Natural killer cell (primary cell): ENCODE measurements around the gene MYO16. TPM values are rescaled to one million over a fixed set of nuclear protein-coding genes. Genes with fewer than 3 reads are reported as not detected.
"Not testable (repeated sequence)": the region's sequence is repeated elsewhere in the genome, so short reads cannot be mapped to it uniquely, and the experiment has no call there.

ENCODE experiments used
- ATAC-seq, 3 donors: fragments of 150-1000 bp in 2 of 3; fragments of 200-7000 bp in 1 of 3; cut with Tn5 transposase; 1 replicate in 1 of 3; 2 replicates in 2 of 3; pipeline ENCODE4 v1.10.0; 2021; ENCODE audit warnings: mild to moderate bottlenecking in 2 of 3, moderate library complexity in 2 of 3
- DNase-seq, 2 donors: peaks; one replicate each; pipeline versions ENCODE4 v3.0.0 to v3.0.0-alpha.2; 2013 to 2021; ENCODE audit warnings: mixed read lengths in 1 of 2
- H3K27ac ChIP-seq: one replicate; pipeline ENCODE4 v1.5.1; 2013; ENCODE audit warnings: mild to moderate bottlenecking, low read length
- H3K27me3 ChIP-seq: one replicate; pipeline ENCODE4 v1.6.1; 2013; ENCODE audit warnings: low read length; ENCODE audit not compliant: control insufficient read depth, insufficient read depth
- H3K36me3 ChIP-seq: one replicate; pipeline ENCODE4 v1.6.1; 2013; ENCODE audit warnings: low read length; ENCODE audit not compliant: control insufficient read depth, insufficient read depth
- H3K4me1 ChIP-seq: one replicate; pipeline ENCODE4 v1.6.1; 2013; ENCODE audit warnings: low read length; ENCODE audit not compliant: control insufficient read depth, insufficient read depth
- H3K4me3 ChIP-seq: one replicate; pipeline ENCODE4 v1.5.1; 2013; ENCODE audit warnings: low read length
- H3K9me3 ChIP-seq: one replicate; pipeline ENCODE4 v1.6.1; 2013; ENCODE audit warnings: low read length; ENCODE audit not compliant: control insufficient read depth, insufficient read depth
- H3K27ac Mint-ChIP-seq, 2 donors: one replicate each; pipeline ENCODE4 v1.8.0; 2022; ENCODE audit warnings: mild to moderate bottlenecking in 2 of 2, mixed read lengths in 2 of 2, moderate library complexity in 1 of 2
- H3K27me3 Mint-ChIP-seq, 2 donors: one replicate each; pipeline ENCODE4 v1.8.0; 2022; ENCODE audit warnings: low read depth in 2 of 2, mixed read lengths in 2 of 2
- H3K36me3 Mint-ChIP-seq: one replicate; pipeline ENCODE4 v1.8.0; 2022; ENCODE audit warnings: mixed read lengths
- H3K4me1 Mint-ChIP-seq, 2 donors: one replicate each; pipeline ENCODE4 v1.8.0; 2022; ENCODE audit warnings: mixed read lengths in 2 of 2
- H3K4me3 Mint-ChIP-seq: one replicate; pipeline ENCODE4 v1.8.0; 2022; ENCODE audit warnings: mild to moderate bottlenecking, moderate library complexity, mixed read lengths
- H3K9me3 Mint-ChIP-seq, 2 donors: one replicate each; pipeline ENCODE4 v1.8.0; 2022; ENCODE audit warnings: mixed read lengths in 2 of 2
- CTCF ChIP-seq: fragments of 200-600 bp; IDR thresholded peaks from one replicate; pipeline ENCODE4 v1.8.0; 2022; ENCODE audit warnings: antibody characterized with exemption
- WGBS: methylation state at CpG from one replicate; pipeline ENCODE4 v1.1.7; 2013; ENCODE audit warnings: missing lambda C conversion rate; ENCODE audit not compliant: insufficient coverage; 5-methylcytosine and 5-hydroxymethylcytosine counted together
- intact Hi-C: fragments of 100-400 bp; cut with micrococcal nuclease; formaldehyde crosslinking; loops from one replicate; pipeline ENCODE4 v1.14.2; 2022
- total RNA-seq, 4 donors: library from RNA; stranded (reverse); fragments of 120-200 nt in 1 of 4; gene quantifications; one replicate each; pipeline versions ENCODE4 v1.2.3 to v1.2.4, GENCODE V29; 2013 to 2022

Gene MYO16
- total RNA-seq, 3 donors from 2014 or later (not counting 1 experiment from before 2014, with no cell fraction given) = 0.28 TPM; not detected in 2

GRCh38 chr13:108781312-108781711 is 151.9 kb downstream of the MYO16 start:
- Histone ChIP-seq H3K27me3 (no peaks in the 10 kb centered on the region), H3K9me3 (no peaks in the 10 kb centered on the region), H3K4me3 (no peak overlapping the region), H3K27ac (no peak overlapping the region), H3K4me1 (no peaks in the 10 kb centered on the region), H3K36me3 (no peaks in the 10 kb centered on the region)
- WGBS = 67% methylated on average over 4 of the region's 4 CpGs
- H3K9me3 Mint-ChIP-seq = peaks cover 6 to 10% of the 10 kb centered on the region in 2 donors
- intact Hi-C loops = no loop called here
- no peak overlapping the region for H3K27ac Mint-ChIP-seq
- H3K4me1 Mint-ChIP-seq = no peaks in the 10 kb centered on the region
- H3K27me3 Mint-ChIP-seq = no peaks in the 10 kb centered on the region
- H3K36me3 Mint-ChIP-seq = peaks cover 6% of the 10 kb centered on the region
- TF ChIP-seq CTCF = no peak
- no peak for ATAC-seq
- no peak for DNase-seq
- H3K4me3 Mint-ChIP-seq = no peak overlapping the region

- H3K36me3 Mint-ChIP-seq, H3K4me3 ChIP-seq, H3K9me3 ChIP-seq, H3K9me3 Mint-ChIP-seq, H3K36me3 ChIP-seq, H3K27ac Mint-ChIP-seq, H3K27me3 ChIP-seq, H3K27me3 Mint-ChIP-seq, intact Hi-C loops, ATAC-seq, DNase-seq, H3K27ac ChIP-seq, H3K4me1 Mint-ChIP-seq, H3K4me3 Mint-ChIP-seq, H3K4me1 ChIP-seq: not testable (repeated sequence)
- 59% methylated on average over 2 of the region's 2 CpGs for WGBS
Observed at GRCh38 chr13:108782480-108782879, 153.1 kb downstream of the MYO16 start.

GRCh38 chr13:108785844-108786243 is 156.4 kb downstream of the MYO16 start:
- DNase-seq (no peak), ATAC-seq (no peak)
- Histone ChIP-seq H3K27ac (no peak overlapping the region), H3K36me3 (no peaks in the 10 kb centered on the region), H3K9me3 (no peaks in the 10 kb centered on the region), H3K27me3 (no peaks in the 10 kb centered on the region), H3K4me1 (no peaks in the 10 kb centered on the region), H3K4me3 (no peak overlapping the region)
- no peaks in the 10 kb centered on the region for H3K4me1 Mint-ChIP-seq
- 82% methylated on average over 3 of the region's 3 CpGs for WGBS
- no peak overlapping the region for H3K27ac Mint-ChIP-seq
- no peak overlapping the region for H3K4me3 Mint-ChIP-seq
- no peaks in the 10 kb centered on the region for H3K27me3 Mint-ChIP-seq
- intact Hi-C loops = no loop called here
- no peak for TF ChIP-seq CTCF
- H3K9me3 Mint-ChIP-seq = peaks cover 10 to 11% of the 10 kb centered on the region in 2 donors
- peaks cover 6% of the 10 kb centered on the region for H3K36me3 Mint-ChIP-seq

- intact Hi-C loops = no loop called here
- Histone ChIP-seq H3K4me3 (no peak overlapping the region), H3K4me1 (no peaks in the 10 kb centered on the region), H3K36me3 (no peaks in the 10 kb centered on the region), H3K27ac (no peak overlapping the region), H3K27me3 (no peaks in the 10 kb centered on the region), H3K9me3 (no peaks in the 10 kb centered on the region)
- ATAC-seq (no peak), DNase-seq (no peak)
- H3K4me1 Mint-ChIP-seq = no peaks in the 10 kb centered on the region
- TF ChIP-seq CTCF = no peak
- H3K4me3 Mint-ChIP-seq = no peak overlapping the region
- H3K9me3 Mint-ChIP-seq = peaks cover 11% of the 10 kb centered on the region in 2 donors
- no peaks in the 10 kb centered on the region for H3K27me3 Mint-ChIP-seq
- 78% methylated on average over 11 of the region's 11 CpGs for WGBS
- peaks cover 6% of the 10 kb centered on the region for H3K36me3 Mint-ChIP-seq
- no peak overlapping the region for H3K27ac Mint-ChIP-seq
Observed at GRCh38 chr13:108786456-108787200, 157.2 kb downstream of the MYO16 start.
